Endothelial cell of umbilical vein (primary cell): ENCODE data around the gene HABP4. TPM values are rescaled to one million over a fixed set of nuclear protein-coding genes. Genes with fewer than 3 reads are reported as not detected.

Experiments
- BruUV-seq: library from RNA; stranded (reverse); fragments of 400-500 nt; replicated peaks from 2 replicates; lab custom pipeline; 2021; lab: Mats Ljungman, UMichigan
- CTCF ChIA-PET: fragments of 300-600, 350-600 bp; sonication (Branson Sonifier 250); formaldehyde crosslinking; loops from one replicate; lab custom pipeline; 2021; ENCODE audit warnings: antibody characterized with exemption, inconsistent platforms; lab: Charles Lee
- POLR2A ChIA-PET: fragments of 300-600, 350-600 bp; sonication (Branson Sonifier 250); formaldehyde crosslinking; loops from one replicate; lab custom pipeline; 2021; ENCODE audit warnings: antibody characterized with exemption, inconsistent platforms; lab: Charles Lee
- DNase-seq: peaks from one replicate; pipeline ENCODE4 v3.0.0-alpha.2; 2011; ENCODE audit warnings: low read depth, low spot score
- FAIRE-seq: peaks from 2 replicates; lab custom pipeline; 2011; peaks lifted over from hg19 to GRCh38; lab: Jason Lieb, UNC
- H2AFZ ChIP-seq: 2 replicates; pipeline ENCODE4 v1.6.0; 2012; ENCODE audit warnings: low read depth, low read length, control low read depth, inconsistent platforms
- H3K27ac ChIP-seq: 2 replicates; pipeline ENCODE4 v1.5.1; 2011; ENCODE audit warnings: low read depth, mild to moderate bottlenecking, control low read depth, low read length, moderate library complexity; ENCODE audit not compliant: insufficient read depth
- H3K27me3 ChIP-seq, 2 experiments: 2 replicates each; pipeline versions ENCODE4 v1.6.0 to v1.6.1; 2011; ENCODE audit warnings: low read length in 2 of 2, mixed read lengths in 1 of 2; ENCODE audit not compliant: control insufficient read depth in 2 of 2, insufficient read depth in 2 of 2
- H3K36me3 ChIP-seq, 2 experiments: 2 replicates in 1 of 2; 3 replicates in 1 of 2; pipeline ENCODE4 v1.5.1; 2011; ENCODE audit warnings: low read length in 2 of 2, mild to moderate bottlenecking in 1 of 2, moderate library complexity in 1 of 2; ENCODE audit not compliant: control insufficient read depth in 2 of 2, insufficient read depth in 2 of 2; ENCODE audit errors: extremely low read depth in 1 of 2
- H3K4me1 ChIP-seq: 3 replicates; pipeline ENCODE4 v1.5.1; 2011; ENCODE audit warnings: mild to moderate bottlenecking, low read length; ENCODE audit not compliant: control insufficient read depth, insufficient read depth; ENCODE audit errors: extremely low read depth
- H3K4me2 ChIP-seq: 2 replicates; pipeline ENCODE4 v1.6.1; 2011; ENCODE audit warnings: low read length, control low read depth, mixed read lengths; ENCODE audit not compliant: insufficient read depth
- H3K4me3 ChIP-seq, 3 experiments: fragments of 200-600 bp in 1 of 3; sonication (generic), shearing (Covaris generic) in 1 of 3; replicated peaks in 1 of 3; 2 replicates each; pipeline ENCODE4 v1.5.1; 2011 to 2016; ENCODE audit warnings: control low read depth in 3 of 3, low read length in 3 of 3, mild to moderate bottlenecking in 2 of 3, inconsistent platforms in 1 of 3, low read depth in 1 of 3, moderate library complexity in 1 of 3; ENCODE audit not compliant: insufficient read depth in 1 of 3
- H3K79me2 ChIP-seq: 2 replicates; pipeline ENCODE4 v1.6.0; 2012; ENCODE audit warnings: low read length, inconsistent platforms; ENCODE audit not compliant: control insufficient read depth, insufficient read depth
- H3K9ac ChIP-seq: replicated peaks from 2 replicates; pipeline ENCODE3; 2011; ENCODE audit warnings: low read length, control low read depth; ENCODE audit not compliant: insufficient read depth; ENCODE audit errors: extremely low read depth
- H3K9me1 ChIP-seq: replicated peaks from 3 replicates; pipeline ENCODE4 v1.6.0; 2011; ENCODE audit warnings: mild to moderate bottlenecking, low read length; ENCODE audit not compliant: control insufficient read depth, insufficient read depth; ENCODE audit errors: extremely low read depth
- H3K9me3 ChIP-seq: replicated peaks from 2 replicates; pipeline ENCODE4 v1.5.1; 2012; ENCODE audit warnings: low read length, inconsistent platforms; ENCODE audit not compliant: control insufficient read depth, insufficient read depth
- H4K20me1 ChIP-seq: replicated peaks from 2 replicates; pipeline ENCODE3; 2011; ENCODE audit warnings: mild to moderate bottlenecking, low read length; ENCODE audit not compliant: control insufficient read depth, insufficient read depth; ENCODE audit errors: extremely low read depth
- EZH2 ChIP-seq: IDR thresholded peaks from 2 replicates; pipeline ENCODE4 v1.6.1; 2012; ENCODE audit warnings: borderline replicate concordance, low read depth, mild to moderate bottlenecking, moderate library complexity, low read length, inconsistent platforms; ENCODE audit not compliant: severe bottlenecking
- FOS ChIP-seq: IDR thresholded peaks from 2 replicates; pipeline ENCODE4 v1.6.1; 2011; ENCODE audit warnings: mild to moderate bottlenecking, low read length, moderate library complexity, borderline replicate concordance; ENCODE audit not compliant: insufficient read depth
- GATA2 ChIP-seq: IDR thresholded peaks from 2 replicates; pipeline ENCODE4 v1.7.0; 2011; ENCODE audit warnings: low read depth, mild to moderate bottlenecking, moderate library complexity, mixed read lengths, low read length; ENCODE audit not compliant: insufficient read length, insufficient read depth
- JUN ChIP-seq: IDR thresholded peaks from 2 replicates; pipeline ENCODE4 v1.6.1; 2011; ENCODE audit warnings: borderline replicate concordance, low read depth; ENCODE audit not compliant: insufficient read length, insufficient read depth
- MYC ChIP-seq: IDR thresholded peaks from one replicate; pipeline ENCODE4 v1.6.1; 2011; ENCODE audit warnings: mild to moderate bottlenecking, low read depth, low read length
- POLR2A ChIP-seq: IDR thresholded peaks from 2 replicates; pipeline ENCODE4 v1.6.1; 2012; ENCODE audit warnings: low read depth, mild to moderate bottlenecking, control low read depth, low read length
- POLR2AphosphoS5 ChIP-seq: IDR thresholded peaks from 2 replicates; pipeline ENCODE4 v1.6.1; 2012; ENCODE audit warnings: low read depth, mild to moderate bottlenecking, control low read depth, low read length, moderate library complexity; ENCODE audit not compliant: insufficient read depth
- dilution Hi-C: fragments of 300-500 bp; cut with MboI; formaldehyde crosslinking; loops from one replicate; pipeline ENCODE4 v1.15.0; 2019; ENCODE audit warnings: low sequenced_read_pairs; ENCODE audit not compliant: extremely low pct_ligation_motif_present
- intact Hi-C: fragments of 100-400 bp; cut with micrococcal nuclease; formaldehyde crosslinking; loops from one replicate; pipeline ENCODE4 v1.10.0; 2022
- polyA plus RNA-seq, 4 experiments: library from polyadenylated mRNA; depleted of rRNA in 3 of 4; stranded (reverse) in 3 of 4; unstranded in 1 of 4; fragments of >200 nt; gene quantifications; 2 replicates each; pipeline versions ENCODE4 v1.2.1 to v1.2.3, GENCODE V29; 2011 to 2012; ENCODE audit warnings: missing spikeins in 1 of 4
- total RNA-seq: library from RNA; stranded (reverse); gene quantifications from 2 replicates; pipeline ENCODE4 v1.2.3, GENCODE V29; 2021
- TF ChIP-seq, protein P1 (sequence below), 2 donors: IDR thresholded peaks; 1 replicate in 1 of 2; 2 replicates in 1 of 2; pipeline ENCODE4 v1.5.1; 2011; ENCODE audit warnings: low read length in 2 of 2, mild to moderate bottlenecking in 2 of 2, moderate library complexity in 2 of 2, control low read depth in 1 of 2, inconsistent platforms in 1 of 2, low read depth in 1 of 2; ENCODE audit not compliant: insufficient read depth in 1 of 2; ENCODE audit errors: extremely low read depth in 1 of 2
- TF ChIP-seq, protein P2 (sequence below): IDR thresholded peaks from 2 replicates; pipeline ENCODE4 v1.6.1; 2011; ENCODE audit not compliant: insufficient read depth, insufficient read length

The HABP4 gene
- total and polyA plus RNA-seq, 2 donors (not counting 3 experiments of a cell fraction or from before 2014, with no cell fraction given), result 4.6 to 11.1 TPM

DNA sequence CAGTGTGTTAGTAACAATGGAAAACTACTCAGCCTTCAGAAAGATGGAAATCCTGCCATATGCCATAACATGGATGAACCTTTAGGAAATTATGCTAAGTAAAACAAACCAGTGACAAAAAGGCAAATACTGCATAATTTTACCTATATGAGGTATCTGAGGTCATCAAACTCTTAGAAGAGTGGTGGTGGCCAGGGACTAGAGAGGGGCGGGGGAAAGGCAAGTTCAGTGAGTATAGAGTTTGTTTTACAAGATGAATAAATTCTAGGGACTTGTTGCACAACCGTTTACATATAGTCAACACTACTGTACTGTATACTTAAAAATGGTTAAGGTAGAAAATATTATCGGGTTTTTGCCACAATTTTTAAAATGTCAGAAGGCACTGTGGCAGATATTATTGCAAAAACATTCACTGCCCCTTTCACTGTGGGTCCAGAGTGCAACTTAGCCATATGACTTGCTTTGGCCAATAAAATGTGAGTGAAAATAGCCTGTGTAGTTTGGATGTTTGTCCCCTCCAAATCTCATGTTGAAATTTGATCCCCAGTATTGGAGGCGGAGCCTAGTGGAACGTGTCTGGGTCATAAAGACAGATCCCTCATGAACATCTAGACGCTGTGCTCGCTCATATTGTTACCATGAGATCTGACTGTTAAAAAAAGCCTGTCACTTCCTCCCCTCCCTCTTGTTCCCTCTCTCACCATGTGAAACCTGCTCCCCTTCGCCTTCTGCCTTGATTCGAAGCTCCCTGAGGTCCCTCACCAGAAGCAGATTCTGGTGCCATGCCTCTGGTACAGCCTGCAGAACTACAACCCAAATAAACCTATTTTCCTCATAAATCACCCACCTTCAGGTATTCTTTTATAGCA is 41.3 kb upstream of the HABP4 start:
- FAIRE-seq, result no peak

DNA sequence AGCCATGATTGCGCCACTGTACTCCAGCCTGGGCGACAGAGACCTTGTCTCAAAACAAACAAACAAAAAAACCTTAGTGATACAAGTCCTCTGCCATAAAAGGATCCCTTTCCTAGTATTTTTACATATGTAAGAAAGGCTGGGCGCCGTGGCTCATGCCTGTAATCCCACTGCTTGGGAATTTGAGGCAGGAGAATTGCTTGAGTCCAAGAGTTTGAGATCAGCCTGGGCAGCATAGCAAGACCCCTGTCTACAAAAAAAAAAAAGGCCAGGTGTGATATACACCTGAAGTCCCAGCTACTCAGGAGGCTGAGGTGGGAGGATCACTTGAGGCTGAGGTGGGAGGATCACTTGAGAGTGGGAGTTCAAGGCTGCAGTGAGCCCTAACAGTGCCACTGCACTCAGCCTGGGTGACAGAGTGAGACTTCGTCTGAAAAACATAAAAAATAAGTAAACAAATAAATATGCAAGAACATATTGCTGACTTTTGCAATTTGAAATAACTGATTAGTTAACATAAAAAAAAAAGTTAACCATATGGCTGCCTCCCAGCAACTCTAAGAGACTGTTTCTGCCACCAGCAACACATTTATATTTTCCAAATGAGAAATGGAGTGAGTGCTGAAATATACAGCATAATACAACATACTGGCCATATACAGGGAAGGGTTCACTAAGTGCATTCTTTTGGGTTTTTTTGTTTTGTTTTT is 38.7 kb upstream of the HABP4 start:
- intact Hi-C loops (loop anchor here (10.0 kb wide), 1 partner anchor 1004 kb away; the partner anchor contains the start of gene TDRD7), dilution Hi-C loops (no loop called here)
- Histone ChIP-seq H3K4me1 (no peaks in the 10 kb centered on the region), H3K27ac (no peak overlapping the region), H3K79me2 (peaks cover 75% of the 10 kb centered on the region), H3K36me3 (no peaks in the 10 kb centered on the region), H3K9me1 (no peaks in the 10 kb centered on the region), H4K20me1 (no peaks in the 10 kb centered on the region), H3K9ac (no peak overlapping the region), H3K27me3 (no peaks in the 10 kb centered on the region), H2AFZ (no peak overlapping the region), H3K4me2 (no peak overlapping the region), H3K9me3 (no peaks in the 10 kb centered on the region), H3K4me3 (no peak overlapping the region)
- ChIA-PET CTCF (no interaction called here), POLR2A (no interaction called here)
- TF ChIP-seq FOS (no peak), MYC (no peak), EZH2 (no peak), POLR2AphosphoS5 (no peak), POLR2A (no peak), JUN (no peak), GATA2 (no peak)
- TF ChIP-seq, protein P1, sequence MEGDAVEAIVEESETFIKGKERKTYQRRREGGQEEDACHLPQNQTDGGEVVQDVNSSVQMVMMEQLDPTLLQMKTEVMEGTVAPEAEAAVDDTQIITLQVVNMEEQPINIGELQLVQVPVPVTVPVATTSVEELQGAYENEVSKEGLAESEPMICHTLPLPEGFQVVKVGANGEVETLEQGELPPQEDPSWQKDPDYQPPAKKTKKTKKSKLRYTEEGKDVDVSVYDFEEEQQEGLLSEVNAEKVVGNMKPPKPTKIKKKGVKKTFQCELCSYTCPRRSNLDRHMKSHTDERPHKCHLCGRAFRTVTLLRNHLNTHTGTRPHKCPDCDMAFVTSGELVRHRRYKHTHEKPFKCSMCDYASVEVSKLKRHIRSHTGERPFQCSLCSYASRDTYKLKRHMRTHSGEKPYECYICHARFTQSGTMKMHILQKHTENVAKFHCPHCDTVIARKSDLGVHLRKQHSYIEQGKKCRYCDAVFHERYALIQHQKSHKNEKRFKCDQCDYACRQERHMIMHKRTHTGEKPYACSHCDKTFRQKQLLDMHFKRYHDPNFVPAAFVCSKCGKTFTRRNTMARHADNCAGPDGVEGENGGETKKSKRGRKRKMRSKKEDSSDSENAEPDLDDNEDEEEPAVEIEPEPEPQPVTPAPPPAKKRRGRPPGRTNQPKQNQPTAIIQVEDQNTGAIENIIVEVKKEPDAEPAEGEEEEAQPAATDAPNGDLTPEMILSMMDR (IDR thresholded peaks at IDR 0.05; ENCODE audit: extremely low read depth in 1 of 2, insufficient read depth in 1 of 2, low read depth in 1 of 2, low read length in 2 of 2), result no peak
- TF ChIP-seq, protein P2, sequence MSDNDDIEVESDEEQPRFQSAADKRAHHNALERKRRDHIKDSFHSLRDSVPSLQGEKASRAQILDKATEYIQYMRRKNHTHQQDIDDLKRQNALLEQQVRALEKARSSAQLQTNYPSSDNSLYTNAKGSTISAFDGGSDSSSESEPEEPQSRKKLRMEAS, result no peak
- no TSS peak for BruUV-seq
- FAIRE-seq, result no peak
- DNase-seq, result no peak

More for the DNA sequence above, 41.3 kb upstream of the HABP4 start:
- CTCF ChIA-PET, result interaction anchor here (1.4 kb wide), 1 partner anchor 81 kb away, joined by 4 read pairs; no protein-coding TSS in a partner anchor
- no peak overlapping the region for H2AFZ ChIP-seq
- H4K20me1 ChIP-seq, result no peaks in the 10 kb centered on the region
- H3K9me3 ChIP-seq, result no peaks in the 10 kb centered on the region
- DNase-seq, result no peak
- H3K9ac ChIP-seq, result no peak overlapping the region
- intact Hi-C loops (no loop called here), dilution Hi-C loops (no loop called here)
- TF ChIP-seq POLR2A, result no peak
- no TSS peak for BruUV-seq
- H3K27me3 ChIP-seq, result no peaks in the 10 kb centered on the region
- POLR2A ChIA-PET, result no interaction called here
- no peak overlapping the region for H3K4me3 ChIP-seq
- H3K79me2 ChIP-seq, result peaks cover 70% of the 10 kb centered on the region
- H3K36me3 ChIP-seq, result no peaks in the 10 kb centered on the region
- no peak overlapping the region for H3K4me2 ChIP-seq
- no peak overlapping the region for H3K27ac ChIP-seq
- no peaks in the 10 kb centered on the region for H3K4me1 ChIP-seq
- H3K9me1 ChIP-seq, result no peaks in the 10 kb centered on the region
